K562 (cell line): ENCODE results near the gene ITGBL1. TPM values are rescaled to one million over a fixed set of nuclear protein-coding genes. Genes with fewer than 3 reads are reported as not detected.

Experiments
- ATAC-seq: fragments of 200-7000 bp; cut with Tn5 transposase; 3 replicates; pipeline ENCODE4 v1.9.1; 2020; ENCODE audit warnings: moderate library complexity
- BruUV-seq: library from RNA; stranded (reverse); fragments of 400-500 nt; replicated peaks from 2 replicates; lab custom pipeline; 2021; lab: Mats Ljungman, UMichigan
- CTCF ChIA-PET: fragments of 300-600 bp; formaldehyde crosslinking; extraction: SDS; loops from one replicate; lab custom pipeline; 2021; ENCODE audit warnings: low intra/inter-chr PET ratio; lab: Yijun Ruan, JAX
- POLR2A ChIA-PET: fragments of 300-600, 350-650 bp; sonication (Branson Sonifier 250); formaldehyde crosslinking; extraction: SDS; loops from one replicate; lab custom pipeline; 2021; ENCODE audit warnings: antibody characterized with exemption, inconsistent platforms; lab: Yijun Ruan, JAX
- DNase-seq, 4 experiments: peaks; one replicate each; pipeline versions ENCODE4 v3.0.0 to v3.0.0-alpha.2; 2011 to 2018; ENCODE audit warnings: low spot score in 3 of 4, mixed read lengths in 3 of 4; ENCODE audit errors: extremely low read depth in 1 of 4
- FAIRE-seq: peaks from 2 replicates; lab custom pipeline; 2011; peaks lifted over from hg19 to GRCh38; lab: Jason Lieb, UNC
- H2AFZ ChIP-seq: 2 replicates; pipeline ENCODE4 v1.6.0; 2011; ENCODE audit warnings: low read depth, low read length, control low read depth, inconsistent platforms
- H3K27ac ChIP-seq: fragments of 200-600 bp; 3 replicates; pipeline ENCODE4 v1.8.0; 2011; ENCODE audit warnings: low read depth, mild to moderate bottlenecking, control low read depth, inconsistent platforms, low read length, moderate library complexity, mixed read lengths; ENCODE audit errors: extremely low read depth
- H3K27me3 ChIP-seq, 2 experiments: fragments of 300-600 bp in 1 of 2; 2 replicates in 1 of 2; 3 replicates in 1 of 2; pipeline versions ENCODE4 v1.6.0 to v1.8.0; 2011; ENCODE audit warnings: inconsistent platforms in 2 of 2, low read length in 2 of 2, mild to moderate bottlenecking in 1 of 2, mixed read lengths in 1 of 2, moderate library complexity in 1 of 2; ENCODE audit not compliant: control insufficient read depth in 2 of 2, insufficient read depth in 2 of 2
- H3K36me3 ChIP-seq: fragments of 300-600 bp; 3 replicates; pipeline ENCODE4 v1.8.0; 2011; ENCODE audit warnings: mild to moderate bottlenecking, low read length, inconsistent platforms; ENCODE audit not compliant: control insufficient read depth, insufficient read depth
- H3K4me1 ChIP-seq, 2 experiments: fragments of 200-600 bp in 1 of 2; replicated peaks in 1 of 2; 2 replicates in 1 of 2; 3 replicates in 1 of 2; pipeline versions ENCODE4 v1.5.1 to v1.8.0; 2011; ENCODE audit warnings: inconsistent platforms in 2 of 2, low read length in 2 of 2, mild to moderate bottlenecking in 1 of 2, mixed read lengths in 1 of 2, moderate library complexity in 1 of 2; ENCODE audit not compliant: control insufficient read depth in 2 of 2, insufficient read depth in 2 of 2
- H3K4me2 ChIP-seq: 2 replicates; pipeline ENCODE4 v1.6.1; 2011; ENCODE audit warnings: low read length, control low read depth, inconsistent platforms, mixed read lengths; ENCODE audit not compliant: insufficient read depth
- H3K4me3 ChIP-seq: fragments of 200-600 bp; sonication (generic), shearing (Covaris generic); 2 replicates; pipeline ENCODE4 v1.5.1; 2016; ENCODE audit warnings: control low read depth, inconsistent platforms
- H3K79me2 ChIP-seq: fragments of 200-600 bp; 3 replicates; pipeline ENCODE4 v1.8.0; 2011; ENCODE audit warnings: low read length, inconsistent platforms; ENCODE audit not compliant: control insufficient read depth, insufficient read depth
- H3K9ac ChIP-seq, 2 experiments: 2 replicates each; pipeline versions ENCODE4 v1.6.0 to v1.6.1; 2011; ENCODE audit warnings: low read depth in 2 of 2, low read length in 2 of 2, control low read depth in 1 of 2, inconsistent platforms in 1 of 2, mild to moderate bottlenecking in 1 of 2, mixed read lengths in 1 of 2; ENCODE audit not compliant: insufficient read depth in 1 of 2
- H3K9me1 ChIP-seq: one replicate; pipeline ENCODE4 v1.6.0; 2011; ENCODE audit warnings: inconsistent platforms, mild to moderate bottlenecking, low read length, moderate library complexity; ENCODE audit not compliant: control insufficient read depth, insufficient read depth
- H3K9me3 ChIP-seq: replicated peaks from 2 replicates; pipeline ENCODE4 v1.5.1; 2011; ENCODE audit warnings: low read depth, low read length, inconsistent platforms; ENCODE audit not compliant: control insufficient read depth, insufficient read depth
- H4K20me1 ChIP-seq: replicated peaks from 2 replicates; pipeline ENCODE4 v1.6.1; 2011; ENCODE audit warnings: low read length, inconsistent platforms, mixed read lengths; ENCODE audit not compliant: control insufficient read depth, insufficient read depth
- FOXK2 ChIP-seq, 2 experiments: fragments of 450-650 bp; IDR thresholded peaks in 1 of 2; conservative IDR thresholded peaks in 1 of 2; 2 replicates each; pipeline ENCODE4 v1.6.1; 2016; ENCODE audit warnings: low read depth in 2 of 2, mild to moderate bottlenecking in 1 of 2
- NR0B1 ChIP-seq: fragments of 450-650 bp; IDR thresholded peaks from one replicate; pipeline ENCODE4 v1.6.1; 2018; ENCODE audit warnings: mild to moderate bottlenecking, moderate library complexity; ENCODE audit not compliant: partially characterized antibody
- SMAD4 ChIP-seq: fragments of 250-450 bp; sonication (Bioruptor Pico); conservative IDR thresholded peaks from 2 replicates; pipeline ENCODE4 v1.8.0; 2021; ENCODE audit warnings: inconsistent platforms, mild to moderate bottlenecking, moderate library complexity
- ZNF197 ChIP-seq: fragments of 200-800 bp; sonication (Bioruptor generic); IDR thresholded peaks from 2 replicates; pipeline ENCODE4 v1.6.1; 2016; ENCODE audit warnings: low read depth, missing genetic modification characterization, missing compliant biosample characterization
- ZNF407 ChIP-seq: fragments of 450-650 bp; IDR thresholded peaks from 2 replicates; pipeline ENCODE4 v1.6.1; 2016; ENCODE audit warnings: low read depth
- ZNF785 ChIP-seq: fragments of 250-450 bp; sonication (Bioruptor Pico); IDR thresholded peaks from 2 replicates; pipeline ENCODE4 v1.4.0; 2020; ENCODE audit warnings: mild to moderate bottlenecking
- WGBS: fragments of 100-300 bp; shearing (Covaris generic); methylation state at CpG from one replicate; pipeline ENCODE4 v1.1.6; 2016; ENCODE audit warnings: low coverage, mixed read lengths; ENCODE audit not compliant: insufficient coverage; ENCODE audit errors: missing lambda C conversion rate; 5-methylcytosine and 5-hydroxymethylcytosine counted together
- in situ Hi-C: fragments of 300-500 bp; cut with MboI; formaldehyde crosslinking; loops from 4 replicates; pipeline ENCODE4 v1.15.0; 2018; ENCODE audit warnings: inconsistent platforms, mixed read lengths
- intact Hi-C: fragments of 100-400 bp; cut with micrococcal nuclease; formaldehyde crosslinking; loops from 2 replicates; pipeline ENCODE4 v1.14.2; 2022
- polyA plus RNA-seq, 8 experiments: library from polyadenylated mRNA; depleted of rRNA in 4 of 8; stranded (reverse) in 5 of 8; unstranded in 3 of 8; fragments of >200 nt; fragmentation: Nextera tagmentation in 2 of 8; fragmentation: Illumina TruSeq in 1 of 8; extraction: Ambion mirVana in 2 of 8; extraction: Trizol in 1 of 8; gene quantifications; 2 replicates each; pipeline versions ENCODE4 v1.2.1 to v1.2.3, GENCODE V29; 2011 to 2014; ENCODE audit warnings: inconsistent platforms in 1 of 8, missing spikeins in 1 of 8
- total RNA-seq, 7 experiments: library from RNA; depleted of rRNA in 6 of 7; stranded (reverse); fragments of >200 nt in 6 of 7; fragmentation: Illumina TruSeq in 2 of 7; extraction: Trizol in 2 of 7; gene quantifications; 2 replicates each; pipeline versions ENCODE4 v1.2.1 to v1.2.3, GENCODE V29; 2011 to 2021; ENCODE audit warnings: low replicate concordance in 1 of 7

ITGBL1 gene
- total and polyA plus RNA-seq, 9 of the 15 experiments (the other 6 are each of a cell fraction or from before 2014, with no cell fraction given) = 0.04 to 0.73 (median 0.32) TPM; not detected in 1

GRCh38 chr13:101530293-101530692 lies 77.8 kb downstream of the ITGBL1 start:
- CTCF ChIA-PET = no interaction called here
- TF ChIP-seq ZNF785 (CRISPR knock-in tag) (no peak), FOXK2 (conservative IDR thresholded peaks at IDR 0.05 in 1 of 2, IDR thresholded peaks at IDR 0.05 in 1 of 2; ENCODE audit: low read depth in 2 of 2) (no peak)
- Histone ChIP-seq H3K4me3 (no peak overlapping the region), H3K9ac (no peak overlapping the region), H3K4me2 (no peak overlapping the region), H3K9me1 (no peaks in the 10 kb centered on the region), H3K79me2 (no peaks in the 10 kb centered on the region), H3K36me3 (no peaks in the 10 kb centered on the region), H4K20me1 (no peaks in the 10 kb centered on the region), H3K27ac (no peak overlapping the region), H3K9me3 (no peaks in the 10 kb centered on the region), H2AFZ (no peak overlapping the region), H3K4me1 (no peaks in the 10 kb centered on the region), H3K27me3 (no peaks in the 10 kb centered on the region)
- DNase-seq (no peak), ATAC-seq (no peak), FAIRE-seq (no peak)
- in situ Hi-C loops (no loop called here), intact Hi-C loops (no loop called here)
- POLR2A ChIA-PET = no interaction called here
- BruUV-seq = no TSS peak

- Histone ChIP-seq H4K20me1 (no peaks in the 10 kb centered on the region), H3K36me3 (no peaks in the 10 kb centered on the region), H2AFZ (no peak overlapping the region), H3K4me3 (no peak overlapping the region), H3K79me2 (no peaks in the 10 kb centered on the region), H3K4me2 (no peak overlapping the region), H3K9me3 (no peaks in the 10 kb centered on the region), H3K9ac (no peak overlapping the region), H3K9me1 (no peaks in the 10 kb centered on the region), H3K27ac (no peak overlapping the region), H3K27me3 (no peaks in the 10 kb centered on the region), H3K4me1 (no peaks in the 10 kb centered on the region)
- no peak for FAIRE-seq
- POLR2A ChIA-PET = no interaction called here
- DNase-seq = no peak
- no peak for ATAC-seq
- 0% methylated on average over 1 of the region's 1 CpG for WGBS
- in situ Hi-C loops (no loop called here), intact Hi-C loops (no loop called here)
- CTCF ChIA-PET = no interaction called here
- BruUV-seq = no TSS peak
- no peak for TF ChIP-seq NR0B1
- TF ChIP-seq SMAD4 (CRISPR knock-in tag) = no peak
- TF ChIP-seq ZNF197 = no peak
- no peak for TF ChIP-seq ZNF407
These were observed 82.8 kb downstream of the ITGBL1 start for GRCh38 chr13:101535192-101535746.
